Measurements from ENCODE around the gene IMPA2. TPM values are rescaled to one million over a fixed set of nuclear protein-coding genes. Genes with fewer than 3 reads are reported as not detected.
"Not testable (repeated sequence)": the region's sequence is repeated elsewhere in the genome, so short reads cannot be mapped to it uniquely, and the experiment has no call there.

Gene IMPA2
- total RNA-seq (2014; rRNA removed; shearing (Covaris generic)), result 14.4 and 18.2 TPM in 2 replicates

- DNase-seq (ENCODE audit: low read depth), result no peak
Measured at GRCh38 chr18:11981192-11981542, at the start of gene IMPA2. Gene IMPA2 (plus strand): TSS chr18:11981507. CDS start chr18:11981670, 163 bp downstream.

- no peak for DNase-seq (ENCODE audit: low read depth)
Measured at GRCh38 chr18:11932393-11932792, 48.9 kb upstream of the IMPA2 start.

GRCh38 chr18:11937874-11938478 is 43.3 kb upstream of the IMPA2 start:
- DNase-seq (ENCODE audit: low read depth), result peak; percentile 57

DNA sequence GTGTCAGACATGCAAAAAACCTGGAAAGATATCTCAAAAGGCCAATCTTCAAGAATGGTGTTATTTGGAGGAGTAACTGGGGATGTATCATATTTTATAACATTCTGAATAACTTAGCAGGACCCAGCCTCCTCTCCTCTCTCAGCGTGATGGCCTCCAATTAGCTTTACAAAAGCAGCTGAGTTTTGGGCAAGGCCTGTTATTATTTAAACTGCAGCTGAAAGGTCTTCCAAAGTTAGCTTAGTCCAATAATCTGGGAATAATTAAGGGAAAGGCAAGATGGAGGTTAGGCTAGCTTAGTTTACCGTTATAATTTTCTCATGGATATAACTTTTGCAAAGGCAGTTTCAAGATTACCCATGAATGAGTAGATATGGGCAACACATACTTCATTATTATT is 40.4 kb upstream of the IMPA2 start:
- DNase-seq (ENCODE audit: low read depth), result no peak

GRCh38 chr18:11943551-11943950 is 37.8 kb upstream of the IMPA2 start:
- DNase-seq (ENCODE audit: low read depth), result no peak

DNA sequence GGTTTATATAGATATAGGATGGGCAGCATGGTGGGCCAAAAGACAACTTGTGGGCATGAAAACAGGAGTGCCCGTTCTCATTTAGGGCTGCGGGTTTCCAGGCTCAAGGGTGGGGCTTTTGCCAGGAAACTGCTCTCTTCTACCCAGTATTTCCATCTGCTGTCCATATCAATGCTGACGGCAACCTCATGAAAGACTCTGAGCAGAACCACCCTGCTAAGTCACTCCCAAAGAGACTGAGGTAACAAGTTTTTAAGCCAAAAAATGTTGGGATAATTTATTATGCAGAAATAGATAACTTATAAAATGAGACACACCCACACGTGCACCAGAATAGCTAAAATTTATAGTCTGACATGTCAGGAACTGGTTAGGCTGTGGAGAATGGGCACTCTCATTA is 37.1 kb upstream of the IMPA2 start:
- no peak for DNase-seq (ENCODE audit: low read depth)

GRCh38 chr18:11944786-11945185 is 36.5 kb upstream of the IMPA2 start:
- DNase-seq (ENCODE audit: low read depth), result no peak

DNA sequence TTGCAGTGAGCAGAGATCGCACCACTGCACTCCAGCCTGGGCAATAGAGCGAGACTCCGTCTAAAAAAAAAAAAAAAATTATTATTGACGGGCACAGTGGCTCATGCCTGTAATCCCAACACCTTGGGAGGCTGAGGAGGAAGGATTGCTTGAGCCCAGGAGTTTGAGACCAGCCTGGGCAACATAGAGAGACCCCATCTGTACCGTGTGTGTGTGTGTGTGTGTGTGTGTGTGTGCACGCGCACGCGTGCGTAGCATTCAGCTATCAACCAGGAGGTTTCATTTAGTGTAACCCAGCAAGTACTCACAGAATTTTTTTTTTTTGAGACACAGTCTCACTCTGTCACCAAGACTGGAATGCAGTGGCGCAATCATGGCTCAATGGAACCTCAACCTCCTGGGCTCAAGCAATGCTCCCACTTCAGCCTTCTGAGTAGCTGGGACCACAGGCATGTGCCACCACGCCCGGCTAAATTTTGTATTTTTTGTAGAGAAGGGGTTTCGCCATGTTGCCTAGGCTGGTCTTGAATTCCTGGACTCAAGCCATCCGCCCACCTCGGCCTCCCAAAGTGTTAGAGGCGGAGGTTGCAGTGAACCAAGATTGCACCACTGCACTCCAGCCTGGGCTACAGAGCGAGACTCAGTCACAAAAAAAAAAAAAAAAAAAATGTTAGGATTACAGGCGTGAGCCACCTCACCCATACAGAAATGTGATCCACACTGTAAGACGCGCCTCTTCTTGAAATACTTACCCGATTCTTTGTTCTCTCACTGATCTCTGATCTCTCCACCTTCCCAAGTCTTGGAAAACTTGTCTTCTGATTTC is 35.3 kb upstream of the IMPA2 start:
- peak; percentile 44 for DNase-seq (ENCODE audit: low read depth)

GRCh38 chr18:11946756-11947155 is 34.6 kb upstream of the IMPA2 start:
- peak; percentile 75 for DNase-seq (ENCODE audit: low read depth)

DNA sequence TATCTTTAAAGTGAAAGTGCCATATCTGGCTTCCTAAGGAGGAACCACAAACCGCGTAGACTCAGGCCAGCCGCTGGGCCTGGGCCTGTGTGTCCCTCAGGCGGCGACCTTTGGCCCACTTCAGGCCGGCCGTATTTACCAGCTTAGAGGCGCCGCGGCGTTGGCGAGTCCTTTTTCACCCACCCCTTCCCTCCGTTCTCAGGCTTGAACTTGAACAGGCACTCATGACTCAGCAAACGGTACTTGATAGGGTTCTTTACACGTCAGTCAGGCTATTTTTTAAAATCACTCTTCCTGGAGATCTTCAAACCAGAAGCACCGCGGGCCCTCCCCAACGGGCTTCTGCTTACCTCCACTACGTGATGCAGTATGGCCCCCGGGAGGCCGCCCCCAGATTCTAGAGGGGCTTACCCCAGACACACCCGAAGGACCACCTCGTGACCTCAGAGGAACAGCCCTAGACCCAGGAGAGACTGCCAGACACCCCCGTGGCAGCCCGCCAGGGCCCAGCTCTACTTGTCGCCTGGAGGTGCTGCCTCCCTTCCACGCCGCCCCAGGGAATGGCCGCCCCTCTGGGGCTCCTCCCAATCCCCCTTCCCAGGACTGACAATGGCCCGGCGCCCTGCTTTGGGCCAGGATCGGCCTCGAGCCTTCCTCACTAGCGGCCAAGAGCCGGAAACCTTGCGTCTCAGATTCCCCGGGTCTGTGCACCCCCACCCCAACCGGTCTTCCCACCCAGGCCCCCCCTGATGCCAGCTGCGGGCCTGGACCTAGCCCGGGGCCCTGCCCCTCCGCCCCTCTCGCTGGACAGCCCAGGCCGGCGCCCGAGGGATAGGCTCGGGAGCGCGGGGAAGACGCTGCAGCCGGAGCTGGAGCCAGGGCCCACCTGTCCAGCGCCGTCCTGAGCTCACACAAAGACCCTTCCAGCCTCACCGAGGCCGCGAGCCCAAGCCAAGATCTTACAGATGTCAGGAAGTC is 33.8 kb upstream of the IMPA2 start:
- DNase-seq (ENCODE audit: low read depth), result peak; percentile 94

GRCh38 chr18:11948852-11949523 is 32.3 kb upstream of the IMPA2 start:
- no peak for DNase-seq (ENCODE audit: low read depth)

DNA sequence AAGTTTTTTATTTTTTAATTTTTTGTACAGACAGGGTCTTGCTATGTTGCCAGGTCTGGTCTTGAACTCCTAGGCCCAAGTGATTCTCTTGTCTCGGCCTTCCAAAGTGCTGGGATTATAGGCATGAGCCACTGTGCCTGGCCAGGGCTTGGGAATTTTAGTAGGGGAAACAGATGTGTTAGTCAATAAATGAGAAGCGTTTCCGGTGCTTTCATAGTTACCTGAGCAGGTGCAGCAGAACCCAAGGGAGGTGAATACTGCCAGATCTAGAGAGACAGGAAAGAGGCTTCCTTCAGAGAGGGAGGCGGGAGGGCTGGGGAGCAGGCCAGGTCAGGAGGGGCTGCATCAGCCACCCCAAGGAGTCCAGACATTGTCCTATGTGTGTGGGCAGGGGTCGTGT is 30.5 kb upstream of the IMPA2 start:
- DNase-seq (ENCODE audit: low read depth), result no peak

DNA sequence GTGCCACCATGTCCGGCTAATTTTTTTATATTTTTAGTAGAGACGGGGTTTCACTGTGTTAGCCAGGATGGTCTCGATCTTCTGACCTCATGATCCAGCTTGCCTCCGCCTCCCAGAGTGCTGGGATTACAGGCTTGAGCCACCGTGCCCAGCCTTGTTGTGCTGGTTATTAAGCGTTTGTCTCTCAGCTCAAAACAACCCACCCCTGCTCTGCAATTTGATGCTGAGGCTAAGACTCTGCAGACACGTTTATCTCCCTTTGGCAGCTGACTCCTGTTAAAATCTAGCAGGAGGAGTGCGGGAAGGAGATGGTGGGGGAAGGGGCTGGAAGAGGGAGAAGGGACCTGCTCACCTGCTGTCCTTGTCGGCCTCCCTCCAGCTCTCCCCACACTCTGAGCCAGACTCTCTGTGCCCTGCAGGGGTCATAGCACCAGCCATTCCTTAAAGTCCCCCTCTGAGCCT is 29.9 kb upstream of the IMPA2 start:
- DNase-seq (ENCODE audit: low read depth), result no peak

DNA sequence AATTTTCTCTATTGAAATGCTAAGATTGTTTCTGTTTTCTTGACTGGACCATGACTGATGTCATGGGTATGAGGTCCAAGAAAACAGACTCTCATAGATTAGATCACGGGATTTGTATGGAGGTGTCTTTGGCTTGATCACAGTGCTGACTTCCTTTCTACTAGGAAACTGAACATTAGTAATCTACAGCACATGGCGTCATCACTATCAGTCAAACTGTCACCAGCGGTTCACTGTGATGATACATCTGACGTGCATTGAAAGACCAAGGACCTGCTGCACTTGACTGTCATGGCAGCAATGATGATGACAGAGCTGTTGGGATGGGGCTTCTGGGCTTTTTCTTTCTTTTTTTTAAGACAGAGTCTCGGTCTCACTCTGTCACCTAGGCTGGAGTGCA is 28.2 kb upstream of the IMPA2 start:
- no peak for DNase-seq (ENCODE audit: low read depth)

DNA sequence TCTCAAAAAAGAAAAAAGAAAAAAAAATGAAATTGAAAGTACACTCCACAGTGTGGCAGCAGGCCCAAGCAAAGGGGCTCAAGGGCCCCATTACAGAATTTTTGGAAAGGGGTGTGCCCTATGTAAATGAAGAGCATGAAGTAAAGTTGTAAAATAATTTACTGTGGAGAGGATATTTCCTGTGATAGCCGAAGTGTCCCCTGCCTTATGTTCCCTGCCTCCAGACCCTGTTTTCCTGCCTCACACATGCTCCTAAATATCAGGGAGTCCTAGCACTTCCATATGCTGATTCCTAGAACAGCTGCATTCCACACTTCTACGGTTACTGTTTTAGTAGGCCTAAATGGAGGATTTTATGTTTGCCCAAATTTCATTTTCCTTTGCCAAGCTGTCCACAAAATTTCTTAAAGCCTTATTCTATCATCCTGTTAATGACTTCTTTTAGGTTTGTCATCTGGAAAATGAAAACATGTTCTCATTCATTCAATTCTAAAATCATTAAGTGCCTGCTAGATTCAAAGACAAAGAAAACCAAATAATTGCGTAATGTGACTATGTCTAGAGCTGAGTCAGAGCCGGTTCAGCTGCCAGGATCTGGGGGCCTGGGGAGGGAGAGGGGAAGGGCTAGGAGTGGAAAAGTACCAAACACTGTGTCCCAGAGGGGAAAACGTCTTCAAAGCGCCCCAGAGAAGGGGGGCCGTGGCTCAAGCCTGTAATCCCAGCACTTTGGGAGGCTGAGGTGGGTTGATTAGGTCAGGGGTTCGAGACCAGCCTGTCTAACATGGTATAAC is 25.9 kb upstream of the IMPA2 start:
- peak; percentile 87 for DNase-seq (ENCODE audit: low read depth)

DNA sequence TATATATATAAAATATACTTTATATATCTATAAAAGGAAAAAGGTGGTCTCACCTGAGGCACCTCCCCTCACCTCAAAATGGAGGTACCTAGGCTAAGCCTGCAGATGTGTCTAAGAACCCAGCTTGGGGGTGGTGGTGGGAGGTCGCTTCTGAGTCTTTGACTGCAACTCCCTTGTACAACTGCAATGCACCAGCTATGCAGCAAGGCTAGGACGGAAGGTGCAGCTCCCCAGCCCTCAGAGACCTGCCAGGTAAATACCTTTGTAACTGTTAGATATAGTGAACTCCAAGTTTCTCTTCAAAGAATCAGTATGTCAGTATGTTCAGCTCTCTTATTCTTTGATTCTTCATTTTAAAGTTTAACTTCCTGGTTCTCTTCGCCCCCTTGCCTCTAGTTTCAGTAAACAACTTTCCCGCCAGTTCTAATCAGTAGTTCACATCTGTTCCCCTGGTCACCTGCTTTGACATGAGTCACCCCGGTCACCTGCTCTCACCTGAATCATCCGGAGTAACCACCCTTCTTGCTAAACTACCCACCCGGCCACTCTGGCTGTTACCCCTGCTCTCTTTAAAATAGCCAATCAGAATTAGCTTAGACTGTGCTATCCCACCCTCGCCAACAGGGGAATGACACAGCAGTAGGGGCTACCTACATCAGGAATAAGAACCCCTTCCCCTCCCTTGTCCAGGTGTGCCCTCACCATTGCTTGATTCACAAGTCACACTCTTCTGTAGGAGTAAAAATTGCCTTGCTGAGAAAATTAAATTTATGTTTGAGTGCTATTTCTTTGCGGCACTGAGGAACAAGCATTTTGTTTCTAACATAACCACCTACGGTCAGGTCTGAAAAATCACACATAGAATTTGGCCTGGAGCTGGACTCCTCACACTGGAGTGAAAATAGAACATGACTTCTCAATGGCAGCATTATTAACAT is 24.7 kb upstream of the IMPA2 start:
- no peak for DNase-seq (ENCODE audit: low read depth)

DNA sequence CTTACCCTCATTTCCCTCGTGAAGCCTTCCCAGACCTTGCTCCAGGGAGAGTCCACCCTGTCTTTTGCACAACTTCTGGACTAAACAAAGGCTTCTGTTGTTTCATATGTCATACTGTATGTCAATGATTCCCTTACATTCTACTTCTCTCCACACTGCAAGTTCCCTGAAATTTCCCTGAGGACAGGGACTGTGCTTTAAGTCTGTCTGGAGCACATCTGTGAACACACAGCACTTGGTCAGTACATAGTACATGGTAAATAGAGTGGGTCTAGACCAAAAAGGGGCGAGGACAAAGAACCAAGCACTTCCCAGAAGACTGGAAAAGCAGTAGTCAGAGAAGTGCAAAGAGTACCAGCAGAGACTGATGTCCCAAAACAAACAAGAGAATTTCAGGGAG is 23.7 kb upstream of the IMPA2 start:
- no peak for DNase-seq (ENCODE audit: low read depth)

DNA sequence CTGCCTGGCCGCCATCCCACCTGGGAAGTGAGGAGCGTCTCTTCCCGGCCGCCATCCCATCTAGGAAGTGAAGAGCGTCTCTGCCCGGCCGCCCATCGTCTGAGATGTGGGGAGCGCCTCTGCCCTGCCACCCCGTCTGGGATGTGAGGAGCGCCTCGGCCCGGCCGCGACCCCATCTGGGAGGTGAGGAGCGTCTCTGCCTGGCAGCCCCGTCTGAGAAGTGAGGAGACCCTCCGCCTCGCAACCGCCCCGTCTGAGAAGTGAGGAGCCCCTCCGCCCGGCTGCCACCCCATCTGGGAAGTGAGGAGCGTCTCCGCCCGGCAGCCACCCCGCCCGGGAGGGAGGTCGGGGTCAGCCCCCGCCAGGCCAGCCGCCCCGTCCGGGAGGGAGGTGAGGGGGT is 21.7 kb upstream of the IMPA2 start:
- DNase-seq (ENCODE audit: low read depth), result not testable (repeated sequence)

DNA sequence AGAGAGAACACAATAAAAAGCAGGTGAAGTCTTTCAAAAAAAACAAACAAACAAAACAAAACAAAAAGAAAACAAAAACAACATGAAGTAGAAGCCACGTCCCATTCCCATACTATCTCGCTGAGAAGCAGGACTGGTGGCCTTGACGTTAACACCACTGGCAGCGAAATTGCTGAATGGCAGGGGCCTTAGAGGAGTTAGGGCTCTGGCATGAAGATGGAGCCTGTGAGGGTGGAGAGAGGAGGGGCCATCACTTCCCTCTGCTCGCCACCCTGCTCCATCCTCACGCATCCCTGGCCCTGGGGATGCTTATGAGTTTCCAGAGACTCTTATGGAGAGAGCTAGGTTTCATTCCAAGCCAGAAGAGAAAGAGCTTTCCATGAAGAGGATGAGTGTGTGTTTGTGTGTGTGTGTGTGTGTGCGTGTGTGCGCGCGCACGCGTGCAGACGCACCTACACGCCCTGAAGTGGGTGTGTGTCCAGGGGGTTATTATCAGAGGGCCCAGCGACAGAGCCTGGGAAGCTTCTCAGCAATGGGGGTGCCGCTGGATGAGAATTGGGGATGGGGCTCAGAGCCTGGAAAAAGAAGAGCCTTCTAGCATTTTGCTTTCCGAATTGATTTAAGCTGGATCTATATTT is 20.4 kb upstream of the IMPA2 start:
- DNase-seq (ENCODE audit: low read depth), result no peak

Data from Daoy (cell line).